Skeletal muscle satellite cell (primary cell): Measurements from ENCODE around the gene CYP24A1.

Experiments
- H3K27me3 ChIP-seq: 2 replicates; pipeline ENCODE4 v1.7.0; 2013; ENCODE audit warnings: low read length; ENCODE audit not compliant: control insufficient read depth, insufficient read depth
- H3K36me3 ChIP-seq: 2 replicates; pipeline ENCODE4 v1.7.0; 2013; ENCODE audit warnings: mild to moderate bottlenecking, control low read depth, low read length; ENCODE audit not compliant: insufficient read depth
- H3K4me1 ChIP-seq: 2 replicates; pipeline ENCODE4 v1.7.0; 2013; ENCODE audit warnings: low read length; ENCODE audit not compliant: control insufficient read depth, insufficient read depth
- H3K4me2 ChIP-seq: 2 replicates; pipeline ENCODE4 v1.7.0; 2013; ENCODE audit warnings: mild to moderate bottlenecking, low read length
- H3K4me3 ChIP-seq: 2 replicates; pipeline ENCODE4 v1.7.0; 2013; ENCODE audit warnings: low read length
- H3K9ac ChIP-seq: 2 replicates; pipeline ENCODE4 v1.7.0; 2013; ENCODE audit warnings: mild to moderate bottlenecking, low read depth, low read length, moderate library complexity
- H3K9me3 ChIP-seq: replicated peaks from 2 replicates; pipeline ENCODE4 v1.7.0; 2013; ENCODE audit warnings: mild to moderate bottlenecking, control low read depth, low read length

Gene CYP24A1

DNA sequence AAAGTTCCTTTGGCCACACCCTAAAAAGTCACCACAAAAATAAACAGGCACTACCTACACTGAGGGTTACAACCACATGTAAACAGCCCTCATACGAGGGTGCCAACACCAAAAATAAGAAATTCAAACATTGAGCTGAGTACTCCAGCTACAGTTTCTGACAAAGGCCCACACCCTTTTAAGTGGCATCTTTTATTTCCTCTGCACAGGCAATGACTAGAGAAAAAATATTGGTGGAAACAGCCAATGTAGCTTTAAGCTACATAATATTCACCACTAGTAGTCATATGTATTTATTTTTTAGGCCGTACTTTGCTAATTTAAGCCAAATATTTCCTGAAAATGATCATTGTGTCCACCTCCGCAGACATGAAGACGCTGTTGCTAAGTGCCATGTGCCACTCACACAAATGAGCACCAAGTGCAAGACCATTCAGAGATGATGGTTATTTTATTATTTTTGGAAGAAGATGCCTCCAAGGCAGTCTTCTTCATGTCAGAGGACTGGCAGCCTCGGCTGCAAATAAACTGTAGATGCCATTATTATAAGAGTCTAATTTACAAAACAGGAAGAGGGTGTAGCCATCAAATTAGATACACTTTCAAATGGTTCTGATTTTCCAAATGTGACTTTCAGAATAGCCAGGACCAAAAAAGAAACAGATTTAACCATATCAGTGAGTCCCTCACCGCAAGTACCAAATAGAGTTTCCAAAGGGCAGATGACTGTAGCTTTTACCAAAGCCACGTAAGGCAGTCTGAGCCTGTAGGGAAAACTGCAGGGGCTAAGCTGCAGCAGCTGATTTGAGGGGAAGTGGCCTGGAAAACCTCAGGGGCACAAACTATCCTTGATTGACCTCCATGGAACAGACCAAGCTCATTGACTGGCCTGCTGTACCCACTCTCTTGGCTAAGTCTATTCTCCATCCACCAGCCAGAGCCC lies 13.4 kb downstream of the CYP24A1 start:
- peaks cover 69% of the 10 kb centered on the region for H3K27me3 ChIP-seq
- no peak overlapping the region for H3K9ac ChIP-seq
- no peaks in the 10 kb centered on the region for H3K9me3 ChIP-seq
- H3K4me1 ChIP-seq = no peaks in the 10 kb centered on the region
- H3K4me2 ChIP-seq = no peak overlapping the region
- no peaks in the 10 kb centered on the region for H3K36me3 ChIP-seq
- H3K4me3 ChIP-seq = no peak overlapping the region

DNA sequence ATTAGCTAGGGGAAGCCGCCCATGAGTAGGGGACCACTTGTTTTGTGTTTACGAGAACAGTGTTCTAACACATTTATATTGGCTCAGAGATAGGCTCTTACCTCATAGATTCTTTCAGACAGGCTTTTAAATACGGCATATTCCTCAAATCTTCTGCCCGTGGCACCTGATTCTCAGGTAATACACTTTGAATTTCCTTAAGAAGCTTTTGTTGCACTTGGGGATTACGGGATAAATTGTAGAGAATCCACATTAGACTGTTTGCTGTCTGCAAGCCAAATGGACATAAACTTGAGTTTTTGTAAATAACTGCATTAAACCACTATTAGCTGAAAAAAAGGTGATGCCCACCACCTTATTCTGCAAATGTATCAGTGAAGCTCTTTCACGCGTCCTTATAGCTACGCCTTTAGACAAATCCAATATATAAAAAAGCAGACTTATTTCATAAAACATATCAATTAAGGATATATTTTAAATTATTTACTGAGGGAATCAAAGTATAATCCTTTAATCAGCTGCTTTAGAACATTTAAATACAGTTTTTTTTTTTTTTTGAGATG lies 14.8 kb downstream of the CYP24A1 start:
- Histone ChIP-seq H3K9me3 (no peaks in the 10 kb centered on the region), H3K4me2 (no peak overlapping the region), H3K27me3 (peaks cover 62% of the 10 kb centered on the region), H3K4me1 (no peaks in the 10 kb centered on the region), H3K36me3 (no peaks in the 10 kb centered on the region), H3K9ac (no peak overlapping the region), H3K4me3 (no peak overlapping the region)

DNA sequence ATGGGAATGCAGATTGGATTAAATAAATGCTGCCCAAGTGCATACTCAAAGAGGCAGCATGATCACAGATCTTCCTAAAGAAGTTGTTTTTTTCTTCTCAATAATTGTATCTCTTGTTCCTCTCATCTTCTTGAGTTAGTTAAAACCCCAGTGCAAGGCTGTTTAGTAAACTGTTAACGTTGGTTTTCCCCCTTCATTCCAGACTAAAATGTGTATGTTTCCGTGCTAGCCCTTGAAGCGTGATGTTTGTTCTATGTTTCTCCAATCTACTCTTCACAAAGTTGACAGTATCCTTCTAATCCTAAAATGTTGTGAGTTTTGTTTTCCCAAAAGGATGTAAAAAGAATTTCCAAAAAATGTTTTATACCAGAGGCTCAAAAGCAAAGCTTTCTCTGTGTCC lies 15.6 kb downstream of the CYP24A1 start:
- no peak overlapping the region for H3K9ac ChIP-seq
- H3K4me1 ChIP-seq = no peaks in the 10 kb centered on the region
- no peaks in the 10 kb centered on the region for H3K36me3 ChIP-seq
- no peaks in the 10 kb centered on the region for H3K9me3 ChIP-seq
- no peak overlapping the region for H3K4me2 ChIP-seq
- H3K27me3 ChIP-seq = peaks cover 59% of the 10 kb centered on the region
- no peak overlapping the region for H3K4me3 ChIP-seq

GRCh38 chr20:54156981-54157835 lies 16.6 kb downstream of the CYP24A1 start:
- Histone ChIP-seq H3K4me3 (no peak overlapping the region), H3K4me1 (no peaks in the 10 kb centered on the region), H3K9ac (no peak overlapping the region), H3K36me3 (no peaks in the 10 kb centered on the region), H3K4me2 (no peak overlapping the region), H3K9me3 (no peaks in the 10 kb centered on the region), H3K27me3 (peaks cover 52% of the 10 kb centered on the region)

GRCh38 chr20:54156522-54156921 lies 17.3 kb downstream of the CYP24A1 start:
- no peaks in the 10 kb centered on the region for H3K9me3 ChIP-seq
- no peak overlapping the region for H3K4me3 ChIP-seq
- peaks cover 47% of the 10 kb centered on the region for H3K27me3 ChIP-seq
- no peaks in the 10 kb centered on the region for H3K36me3 ChIP-seq
- no peaks in the 10 kb centered on the region for H3K4me1 ChIP-seq
- H3K4me2 ChIP-seq = no peak overlapping the region
- no peak overlapping the region for H3K9ac ChIP-seq

DNA sequence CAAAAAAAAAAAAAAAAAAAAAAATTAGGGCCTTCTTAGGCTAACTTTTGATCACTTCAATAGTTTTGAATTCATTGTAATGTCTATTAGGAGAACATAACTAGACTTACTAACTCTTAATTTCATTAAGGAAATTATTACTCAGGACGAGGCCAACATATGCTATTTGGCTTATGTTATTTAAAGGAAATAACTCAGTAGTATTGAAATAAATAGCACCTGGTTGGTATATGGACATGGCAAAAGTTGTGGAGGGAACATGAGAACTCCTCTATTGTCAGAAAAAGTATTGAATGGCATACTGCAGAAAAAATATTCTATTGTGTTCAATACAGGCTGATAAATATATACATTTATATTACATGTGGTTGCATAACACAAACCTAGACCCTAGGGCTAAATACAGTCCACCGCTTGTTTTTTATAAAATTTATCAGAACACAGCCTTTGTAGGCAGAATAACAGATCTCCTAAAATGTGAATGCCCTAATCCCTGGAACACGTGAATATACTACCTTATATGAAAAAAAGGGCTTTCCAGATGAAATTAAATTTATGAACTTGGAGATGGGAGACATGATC lies 18.0 kb downstream of the CYP24A1 start:
- Histone ChIP-seq H3K9me3 (no peaks in the 10 kb centered on the region), H3K4me1 (no peaks in the 10 kb centered on the region), H3K4me2 (no peak overlapping the region), H3K4me3 (no peak overlapping the region), H3K27me3 (peaks cover 40% of the 10 kb centered on the region), H3K36me3 (no peaks in the 10 kb centered on the region), H3K9ac (no peak overlapping the region)

- no peaks in the 10 kb centered on the region for H3K36me3 ChIP-seq
- H3K4me1 ChIP-seq = no peaks in the 10 kb centered on the region
- H3K4me2 ChIP-seq = no peak overlapping the region
- H3K4me3 ChIP-seq = no peak overlapping the region
- H3K9me3 ChIP-seq = no peaks in the 10 kb centered on the region
- peaks cover 31% of the 10 kb centered on the region for H3K27me3 ChIP-seq
- H3K9ac ChIP-seq = no peak overlapping the region
Observed at GRCh38 chr20:54154439-54154838, 19.3 kb downstream of the CYP24A1 start.

DNA sequence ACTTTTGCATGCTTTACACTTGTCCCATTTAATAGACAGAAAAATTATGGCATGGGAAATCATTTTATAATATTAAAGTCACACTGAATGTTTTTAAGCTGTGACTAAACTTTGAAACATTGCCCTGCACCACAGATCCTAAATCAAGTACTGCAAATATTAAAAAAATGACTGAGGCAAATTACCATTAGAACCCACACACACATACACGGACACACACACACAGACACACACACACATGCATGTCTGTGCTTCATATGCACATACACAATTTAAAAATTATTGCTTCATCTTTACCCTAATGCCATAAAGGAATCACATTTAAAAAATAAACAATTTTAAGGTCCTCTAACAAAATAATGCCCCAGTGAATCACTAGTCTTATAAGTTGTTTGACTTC lies 19.9 kb downstream of the CYP24A1 start:
- no peak overlapping the region for H3K4me2 ChIP-seq
- H3K4me3 ChIP-seq = no peak overlapping the region
- no peaks in the 10 kb centered on the region for H3K4me1 ChIP-seq
- H3K9ac ChIP-seq = no peak overlapping the region
- no peaks in the 10 kb centered on the region for H3K9me3 ChIP-seq
- H3K36me3 ChIP-seq = no peaks in the 10 kb centered on the region
- peaks cover 29% of the 10 kb centered on the region for H3K27me3 ChIP-seq

GRCh38 chr20:54153041-54153327 lies 20.8 kb downstream of the CYP24A1 start:
- Histone ChIP-seq H3K4me1 (no peaks in the 10 kb centered on the region), H3K4me3 (no peak overlapping the region), H3K27me3 (peaks cover 21% of the 10 kb centered on the region), H3K9ac (no peak overlapping the region), H3K36me3 (no peaks in the 10 kb centered on the region), H3K9me3 (no peaks in the 10 kb centered on the region), H3K4me2 (no peak overlapping the region)

DNA sequence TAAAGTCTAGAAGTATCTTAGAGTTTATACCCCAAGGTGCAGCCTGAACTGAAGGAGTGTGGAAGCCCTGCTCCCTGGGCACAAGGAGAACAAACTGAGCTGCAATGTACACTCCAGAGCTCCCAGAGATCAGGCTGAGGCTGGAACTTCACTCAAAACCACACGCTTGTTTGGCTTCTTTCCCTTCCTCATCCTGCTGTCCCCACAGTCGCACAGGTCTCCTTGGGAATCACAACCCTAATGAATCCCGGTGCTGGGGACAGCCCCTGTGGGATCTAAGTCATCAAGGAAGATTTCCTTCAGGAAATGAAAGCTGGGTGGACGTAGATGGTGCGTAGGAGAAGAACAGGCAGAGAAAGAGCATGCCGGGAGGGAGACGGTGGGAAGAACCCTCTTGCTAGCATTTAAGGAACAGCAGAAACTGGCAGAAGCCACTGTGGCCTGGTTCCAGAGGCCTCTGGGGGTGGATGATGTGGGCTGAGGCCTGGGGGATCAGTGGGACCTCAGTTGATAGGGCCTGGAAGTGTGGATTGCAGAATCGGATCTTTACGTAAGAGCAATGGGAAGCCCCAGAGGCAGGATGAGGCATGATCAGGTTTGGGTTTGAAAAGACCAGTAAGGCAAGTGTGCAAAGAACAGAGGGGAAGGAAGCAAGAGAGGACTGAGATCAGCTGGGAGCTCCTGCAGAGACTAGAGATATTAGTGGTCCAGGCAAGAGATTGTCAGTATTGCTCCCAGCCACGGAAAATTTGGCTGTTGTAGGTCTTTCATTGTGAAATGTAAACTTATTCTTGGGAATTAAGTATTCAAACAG lies 21.4 kb downstream of the CYP24A1 start:
- Histone ChIP-seq H3K4me2 (no peak overlapping the region), H3K4me1 (no peaks in the 10 kb centered on the region), H3K36me3 (no peaks in the 10 kb centered on the region), H3K27me3 (peaks cover 17% of the 10 kb centered on the region), H3K9ac (no peak overlapping the region), H3K9me3 (no peaks in the 10 kb centered on the region), H3K4me3 (no peak overlapping the region)
